Iris pigment epithelial cell (primary cell): ENCODE data around the gene CPLX1.

Experiments used
- DNase-seq: peaks from one replicate; pipeline ENCODE4 v3.0.0-alpha.2; 2011; ENCODE audit warnings: low read depth

CPLX1 gene

DNA sequence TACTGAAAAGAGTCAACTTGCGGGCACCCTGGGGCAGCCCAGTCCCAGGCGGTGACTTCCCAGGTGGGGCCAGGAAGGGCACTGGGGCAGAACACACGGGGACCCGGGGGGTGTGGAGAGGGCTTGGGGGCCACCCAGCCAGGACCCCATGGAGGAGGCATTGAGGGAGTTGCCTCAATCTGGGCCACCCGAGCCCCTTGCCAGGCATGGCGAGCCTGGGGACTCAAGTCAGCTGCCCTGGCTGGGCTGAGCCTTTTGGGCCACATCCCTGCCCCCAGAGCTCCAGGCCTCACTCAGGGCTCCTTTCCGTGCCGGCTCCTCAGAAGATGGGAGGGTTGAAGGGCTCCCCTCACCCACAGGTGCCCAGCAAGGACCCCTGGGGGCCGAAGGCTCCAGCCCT lies 6.6 kb upstream of the CPLX1 start:
- no peak for DNase-seq

GRCh38 chr4:832108-832507 lies 6.2 kb upstream of the CPLX1 start:
- DNase-seq: no peak

- no peak for DNase-seq
Measured at GRCh38 chr4:831483-831805, 5.5 kb upstream of the CPLX1 start.

GRCh38 chr4:830601-831482 lies 4.9 kb upstream of the CPLX1 start:
- DNase-seq: no peak

DNA sequence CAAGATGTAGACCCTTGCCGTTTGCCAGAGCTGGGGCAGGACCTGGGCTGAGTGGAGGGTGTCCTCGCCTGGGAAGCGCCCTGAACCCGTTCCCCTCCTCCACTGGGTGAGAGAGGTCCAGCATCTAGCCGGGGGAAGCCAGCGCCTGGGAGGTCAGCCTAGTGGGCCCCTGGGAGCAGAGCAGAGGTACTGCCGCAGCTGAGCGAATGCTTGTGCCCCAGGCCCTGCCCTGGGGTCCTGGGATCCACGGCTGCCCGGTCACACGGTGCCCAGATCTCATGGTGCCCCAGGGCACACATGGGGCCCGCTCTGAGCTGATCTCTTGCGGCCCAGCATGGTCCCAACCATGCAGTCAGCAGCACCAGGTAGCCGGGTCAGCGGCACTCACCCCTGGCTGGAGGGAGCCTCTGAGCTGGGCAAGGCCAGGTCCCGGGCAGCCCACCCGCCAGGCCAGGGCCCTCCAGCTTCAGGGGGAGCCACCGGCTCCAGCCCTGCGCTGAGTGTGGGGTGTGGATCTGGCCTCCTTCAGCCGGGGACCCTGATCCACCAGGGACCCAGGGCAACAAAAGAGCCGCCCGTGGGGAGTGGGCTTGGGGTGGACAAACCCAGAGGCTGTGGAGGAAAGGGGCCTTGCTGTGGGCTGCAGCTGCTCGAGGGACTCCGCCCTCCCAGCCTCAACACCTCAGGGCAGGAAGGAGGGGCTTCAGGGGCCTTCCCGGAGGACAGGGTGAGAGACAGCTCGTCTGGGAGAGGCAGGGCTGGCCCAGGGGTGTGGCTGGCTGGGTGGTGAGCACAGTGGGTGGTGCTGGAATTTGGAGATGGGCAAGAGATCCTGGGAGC lies 4.1 kb upstream of the CPLX1 start:
- DNase-seq: no peak

- DNase-seq: no peak
Measured at GRCh38 chr4:829291-829690, 3.4 kb upstream of the CPLX1 start.

DNA sequence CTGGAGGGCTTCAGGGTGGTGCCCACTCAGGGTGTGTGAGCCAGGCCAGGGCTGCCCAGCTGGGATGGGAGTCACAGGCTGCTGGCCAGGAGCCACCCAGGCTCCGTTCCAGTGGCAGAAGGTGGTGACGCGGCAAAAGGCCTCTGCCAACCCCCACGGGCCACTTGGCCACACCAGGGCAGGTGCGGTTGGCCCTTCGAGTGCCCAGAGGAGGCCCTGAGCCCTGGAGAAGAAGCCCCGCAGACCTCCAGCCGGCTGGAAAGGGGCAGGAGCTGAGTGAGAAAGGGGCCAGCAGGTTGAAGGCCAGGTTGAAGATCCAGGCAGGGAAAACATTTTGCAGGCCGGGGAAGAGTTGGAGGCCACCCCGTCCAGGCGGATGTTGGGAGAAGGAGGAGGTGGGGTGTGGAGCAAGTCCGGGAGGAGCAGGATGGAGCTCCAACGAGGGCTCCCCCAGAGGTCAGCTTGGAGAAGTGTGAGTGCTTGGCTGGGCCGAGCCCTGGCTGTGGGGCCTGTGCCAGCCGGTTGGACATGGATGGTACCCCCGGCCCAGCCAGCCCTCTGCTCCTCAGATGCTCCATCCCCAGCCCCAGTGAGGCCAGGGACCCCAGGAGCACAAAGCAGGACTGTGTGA lies 2.8 kb upstream of the CPLX1 start:
- no peak for DNase-seq

GRCh38 chr4:827209-828081 lies 1.5 kb upstream of the CPLX1 start:
- no peak for DNase-seq

GRCh38 chr4:826508-827208 lies 729 bp upstream of the CPLX1 start:
- no peak for DNase-seq

- DNase-seq: no peak
Measured at GRCh38 chr4:825063-825970, 612 bp downstream of the CPLX1 start.

- DNase-seq: no peak
Measured at GRCh38 chr4:824461-825062, 1.4 kb downstream of the CPLX1 start.

- no peak for DNase-seq
Measured at GRCh38 chr4:823761-824460, 2.0 kb downstream of the CPLX1 start.

DNA sequence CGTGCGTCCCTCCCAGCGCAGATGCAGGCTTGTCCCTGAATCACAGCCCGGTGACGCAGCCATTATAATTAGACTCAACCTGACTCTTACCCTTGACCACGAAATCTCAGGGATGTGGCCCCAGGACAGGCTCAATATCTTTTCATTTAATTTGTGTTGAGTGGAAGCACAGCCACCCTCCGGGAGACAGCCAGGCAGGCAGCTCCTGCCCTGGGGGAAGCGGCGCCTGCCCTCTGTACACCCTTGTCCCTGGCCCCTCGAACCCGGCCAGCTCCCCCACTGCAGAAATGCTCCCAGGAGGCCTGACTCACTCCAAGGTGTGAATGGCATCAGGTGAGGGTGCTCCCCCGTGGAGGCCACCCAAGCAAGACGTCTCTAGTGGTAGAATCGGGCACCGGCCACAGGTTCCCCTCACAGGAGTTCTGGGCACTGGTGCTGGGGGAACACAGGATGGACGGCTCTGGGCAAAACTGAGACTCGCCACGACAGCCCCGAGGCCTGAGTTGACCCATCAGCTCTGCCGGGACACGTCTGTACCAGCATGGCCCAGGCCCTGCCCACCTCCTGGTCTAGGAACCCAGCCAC lies 2.7 kb downstream of the CPLX1 start:
- DNase-seq: no peak

DNA sequence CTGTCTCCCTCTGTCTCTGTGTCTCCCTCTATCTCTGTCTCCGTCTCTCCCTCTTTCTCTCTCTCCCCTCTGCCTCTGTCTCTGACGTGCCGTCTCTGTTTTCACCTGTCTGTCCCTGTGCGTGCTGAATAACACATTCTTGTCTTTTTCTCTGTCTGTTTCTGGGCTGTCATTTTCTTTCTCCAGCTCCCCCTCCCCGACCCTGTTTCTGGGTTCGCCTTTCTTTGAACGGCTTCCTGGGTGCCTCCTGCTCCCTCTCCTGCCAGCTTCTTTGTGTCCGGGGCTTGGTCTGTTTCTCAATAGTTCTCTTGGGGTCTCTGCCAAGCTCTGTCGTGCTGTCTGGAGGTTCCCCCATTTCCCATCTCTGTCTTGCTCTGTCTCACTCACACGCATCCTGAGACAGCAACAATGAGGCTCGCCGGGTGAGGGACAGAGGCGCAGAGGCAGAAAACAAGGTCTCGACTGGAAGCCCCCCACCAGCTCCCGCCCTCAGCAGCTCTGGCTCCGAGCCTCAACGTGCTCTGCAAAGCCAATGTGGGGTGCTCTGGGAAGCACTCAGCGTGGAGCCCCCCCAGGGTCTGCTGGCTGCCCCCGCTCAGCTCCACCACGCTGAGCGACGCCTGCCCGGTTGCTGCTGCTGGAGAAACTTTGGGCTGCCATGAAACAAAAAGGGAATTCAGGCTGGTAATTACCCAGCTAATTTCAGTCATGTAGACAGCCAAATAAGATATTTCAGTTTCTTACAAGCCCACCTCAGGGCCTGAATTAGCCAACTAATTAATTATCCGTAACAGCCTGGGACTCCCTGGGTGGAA lies 3.4 kb downstream of the CPLX1 start:
- no peak for DNase-seq

GRCh38 chr4:821631-822030 lies 4.3 kb downstream of the CPLX1 start:
- no peak for DNase-seq

- DNase-seq: no peak
Measured at GRCh38 chr4:821181-821591, 4.7 kb downstream of the CPLX1 start.

DNA sequence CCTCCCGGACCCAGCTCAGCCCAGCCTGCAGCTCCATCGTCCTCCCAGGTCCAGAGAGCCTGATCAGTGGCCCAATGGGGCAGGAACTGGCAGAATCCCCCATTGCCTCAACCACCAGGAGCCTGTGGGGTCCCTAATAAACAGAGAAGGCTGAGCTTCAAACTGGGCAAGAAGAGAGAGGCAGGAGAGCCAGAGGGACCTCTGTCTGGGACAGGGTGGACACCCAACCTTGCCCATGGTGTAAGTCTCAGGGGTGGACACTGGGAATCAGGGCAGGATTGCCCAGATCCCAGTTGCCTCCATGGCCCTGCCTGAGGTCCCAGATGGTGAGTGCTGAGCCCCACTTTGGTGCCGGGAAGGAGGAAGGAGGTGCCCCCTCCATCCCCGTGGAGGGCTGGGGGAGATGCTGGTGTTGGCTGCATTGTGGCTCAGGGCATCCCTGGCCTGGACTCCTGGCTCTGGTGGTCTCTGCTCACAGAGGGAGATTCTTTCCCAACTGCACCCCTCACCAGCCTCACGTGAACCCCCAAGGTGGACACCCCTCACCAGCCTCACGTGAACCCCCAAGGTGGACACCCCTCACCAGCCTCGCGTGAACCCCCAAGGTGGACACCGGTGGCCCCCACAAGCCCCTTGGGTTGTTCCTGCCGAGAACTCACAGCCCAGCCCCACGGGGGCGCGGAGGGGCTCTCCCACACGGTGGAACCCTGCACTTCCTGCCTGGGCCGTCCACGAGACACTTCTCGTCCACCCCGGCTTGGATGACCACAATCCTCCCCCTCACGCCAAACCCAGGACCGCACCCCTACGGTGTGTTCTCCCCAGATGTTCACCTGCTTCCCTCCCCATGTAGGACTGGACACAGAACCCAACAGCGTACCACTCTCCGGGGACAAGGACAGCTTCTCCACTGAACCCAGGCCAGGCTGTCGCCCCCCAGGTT lies 5.4 kb downstream of the CPLX1 start:
- no peak for DNase-seq
